Skin of body (tissue), 2 donors: ENCODE measurements around the gene PPM1G. TPM values are rescaled to one million over a fixed set of nuclear protein-coding genes. Genes with fewer than 3 reads are reported as not detected.

Source experiments
- DNase-seq: peaks from one replicate; lab custom pipeline; 2025; lab: John Stamatoyannopoulos, UW
- total RNA-seq: library from RNA; depleted of rRNA; stranded (reverse); fragments of >200 nt; gene quantifications from one replicate; pipeline ENCODE4 v1.2.3, GENCODE V29; 2014

Gene PPM1G
- total RNA-seq, 1 donor from 2014 or later: 33.1 TPM

DNA sequence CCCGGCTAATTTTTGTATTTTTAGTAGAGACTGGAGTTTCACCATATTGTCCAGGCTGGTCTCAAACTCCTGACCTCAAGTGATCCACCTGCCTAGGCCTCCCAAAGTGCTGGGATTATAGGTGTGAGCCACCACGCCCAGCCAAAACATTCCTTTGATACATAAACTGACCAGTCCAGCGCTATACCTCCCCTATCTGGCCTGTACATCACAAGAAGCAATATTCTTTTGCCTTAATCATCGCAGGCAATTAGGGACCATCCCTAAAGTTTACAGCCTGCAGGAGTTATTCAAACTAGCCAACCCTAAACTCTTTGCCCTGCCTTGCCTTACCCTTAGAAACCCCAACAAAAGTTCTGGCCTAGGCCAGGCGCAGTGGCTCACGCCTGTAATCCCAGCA, 6.8 kb upstream of the PPM1G start:
- DNase-seq: no peak

DNA sequence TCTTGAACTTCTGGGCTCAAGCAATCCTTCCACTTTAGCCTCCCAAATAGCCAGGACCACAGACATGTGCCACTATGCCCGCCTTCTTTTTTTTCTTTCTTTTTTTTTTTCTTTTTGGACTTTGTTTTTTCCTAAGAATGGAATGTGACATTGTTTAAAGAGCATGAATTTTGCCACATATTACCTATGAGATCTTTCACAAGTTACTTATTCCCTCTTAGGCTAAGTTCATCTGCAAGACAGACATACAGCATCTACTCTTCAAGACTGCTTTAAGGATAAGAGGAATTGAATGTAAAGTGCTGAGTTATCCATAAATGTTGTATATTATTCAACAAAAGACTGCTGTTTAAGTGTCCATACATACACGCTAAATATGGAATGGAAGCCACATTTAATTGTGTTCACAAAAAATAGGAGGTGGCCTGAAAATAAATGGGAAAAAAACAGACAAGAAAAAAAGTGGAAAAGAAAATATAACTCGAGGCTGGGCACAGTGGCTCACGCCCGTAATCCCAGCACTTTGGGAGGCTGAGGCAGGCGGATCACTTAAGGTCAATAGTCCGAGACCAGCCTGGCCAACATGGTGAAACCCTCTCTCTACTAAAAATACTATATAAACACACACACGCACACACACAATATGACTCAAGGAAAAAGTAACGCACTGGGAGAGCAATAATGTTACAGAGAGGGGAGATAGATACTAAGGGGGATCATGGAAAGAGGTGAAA, 3.2 kb upstream of the PPM1G start:
- no peak for DNase-seq

DNA sequence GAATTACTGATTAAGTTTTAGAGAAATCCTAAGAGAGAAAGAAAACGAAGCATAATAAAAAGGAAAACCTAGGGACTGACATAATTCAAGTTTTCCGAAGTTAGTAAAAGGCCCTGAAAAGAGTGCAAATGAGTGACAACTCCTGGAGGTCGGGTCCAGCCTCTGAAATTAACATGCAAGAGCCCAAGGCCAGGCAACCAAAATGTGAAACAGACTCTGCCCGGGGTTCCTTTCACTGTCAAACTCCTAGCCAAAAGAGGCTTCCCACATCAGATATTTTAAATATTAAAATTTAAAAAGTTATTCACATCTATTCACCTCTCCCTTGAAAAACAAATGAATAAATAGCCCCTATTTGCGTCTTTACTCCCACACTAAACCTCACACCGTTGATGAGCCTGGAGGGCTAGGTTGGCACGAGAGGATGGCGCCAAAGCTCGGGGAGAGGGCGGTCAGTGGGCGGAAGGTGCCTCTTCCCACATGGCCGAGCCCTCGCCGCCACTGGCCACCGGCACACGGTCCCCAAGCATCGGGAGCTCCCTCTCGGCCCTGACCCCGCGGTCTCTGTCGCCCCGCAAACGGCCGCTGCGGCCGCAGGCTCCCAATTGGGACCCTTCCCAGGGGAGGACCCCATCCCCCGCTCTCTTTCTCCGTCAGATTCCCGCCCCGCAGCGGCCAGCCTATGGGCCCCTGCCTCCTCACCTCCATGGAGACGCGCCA, 630 bp downstream of the PPM1G start:
- DNase-seq: no peak

DNA sequence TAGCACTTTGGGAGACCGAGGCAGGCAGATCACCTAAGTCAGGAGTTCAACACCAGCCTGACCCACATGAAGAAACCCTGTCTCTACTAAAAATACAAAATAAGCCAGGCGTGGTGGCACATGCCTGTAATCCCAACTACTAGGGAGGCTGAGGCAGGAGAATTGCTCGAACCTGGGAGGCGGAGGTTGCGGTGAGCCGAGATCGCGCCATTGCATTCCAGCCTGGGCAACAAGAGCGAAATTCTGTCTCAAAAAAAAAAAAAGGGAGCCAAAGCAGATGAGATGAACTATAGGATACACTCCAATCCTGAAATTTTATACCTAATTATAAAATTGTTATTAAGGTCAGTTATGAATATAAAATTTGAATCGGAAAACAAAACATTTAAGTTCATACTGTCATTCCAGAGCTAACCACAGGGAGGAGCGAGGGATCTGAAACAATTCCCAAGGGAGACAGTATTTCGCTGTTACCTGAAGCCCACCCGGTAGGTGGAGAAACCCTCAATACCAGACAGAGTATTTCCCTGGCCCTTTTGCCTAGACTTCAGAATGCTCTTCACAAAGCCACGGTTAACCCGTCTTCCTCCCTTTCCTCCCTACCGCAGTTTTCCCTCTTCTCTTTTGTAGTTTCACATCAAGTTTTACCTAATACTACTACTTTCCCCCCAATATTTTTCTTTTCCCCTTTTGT, 1.4 kb downstream of the PPM1G start:
- no peak for DNase-seq

DNA sequence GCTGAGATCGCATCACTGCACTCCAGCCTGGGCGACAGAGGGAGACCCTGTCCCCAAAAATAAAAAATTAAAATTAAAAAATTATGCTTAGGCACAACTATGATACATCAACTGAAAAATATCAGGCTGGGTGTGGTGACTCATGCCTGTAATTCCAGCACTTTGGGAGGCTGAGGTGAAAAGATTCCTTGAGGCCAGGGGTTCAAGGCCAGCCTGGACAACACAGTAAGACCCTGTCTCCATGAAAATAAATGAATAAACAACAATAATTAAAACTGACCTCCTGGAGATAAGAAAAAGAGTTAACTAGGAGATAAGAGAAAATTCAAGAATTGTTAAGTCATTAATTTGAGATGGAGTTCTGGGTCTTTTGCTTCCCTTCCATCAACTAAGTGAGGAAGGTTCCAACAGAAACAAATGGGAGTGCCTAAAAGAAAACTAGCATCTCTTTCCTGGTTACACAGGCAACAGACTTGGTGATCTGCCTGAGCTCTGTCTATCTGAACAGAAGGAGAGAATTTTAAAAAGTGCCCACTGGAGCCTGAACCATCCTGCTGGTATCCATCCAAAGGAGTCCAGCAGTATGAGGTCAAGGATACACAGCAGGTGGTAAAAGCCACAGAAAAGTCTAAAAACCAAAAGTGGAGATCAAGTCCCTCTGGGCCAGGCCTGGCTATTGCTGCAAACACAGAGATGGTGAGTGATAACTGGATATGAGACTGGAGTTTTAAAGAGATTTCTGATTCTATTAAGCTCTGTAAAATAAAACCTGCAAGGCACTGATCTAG, 8.8 kb downstream of the PPM1G start:
- DNase-seq: no peak

DNA sequence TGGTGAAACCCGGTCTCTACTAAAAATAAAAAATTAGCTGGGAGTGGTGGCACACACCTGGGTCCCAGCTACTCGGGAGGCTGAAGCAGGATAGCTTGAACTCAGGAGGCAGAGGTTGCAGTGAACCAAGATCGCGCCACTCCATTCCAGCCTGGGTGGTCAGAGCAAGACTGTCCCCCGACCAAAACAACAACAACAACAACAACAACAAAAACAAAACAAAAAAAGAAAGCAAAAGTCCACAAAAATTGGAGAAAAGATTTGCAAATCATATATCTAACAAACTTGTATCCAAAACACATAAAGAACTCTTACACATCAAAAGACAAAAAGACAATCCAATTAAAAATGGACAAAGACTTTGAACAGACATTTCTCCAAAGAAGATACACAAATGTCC, 10.4 kb downstream of the PPM1G start:
- DNase-seq: no peak

DNA sequence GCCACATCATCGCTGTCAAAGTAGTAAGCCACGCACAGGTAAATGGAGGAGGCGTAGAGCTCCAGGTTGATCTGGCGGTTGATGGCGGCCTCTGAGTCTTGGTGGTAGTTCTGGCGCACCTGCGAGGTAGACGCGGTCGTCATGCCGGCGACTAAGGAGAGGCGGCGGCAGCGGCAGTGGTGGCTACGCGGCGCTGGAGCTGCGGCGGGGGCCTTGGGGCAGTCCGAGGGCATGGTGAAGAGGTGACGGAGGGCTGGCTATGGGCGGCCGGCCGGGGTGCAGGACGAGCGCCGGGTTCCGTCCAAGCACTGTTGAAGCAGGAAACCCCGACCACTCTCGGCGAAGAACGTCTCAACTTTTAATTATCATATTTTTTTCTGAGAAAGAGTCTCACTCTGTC, 16.2 kb downstream of the PPM1G start:
- DNase-seq: no peak

DNA sequence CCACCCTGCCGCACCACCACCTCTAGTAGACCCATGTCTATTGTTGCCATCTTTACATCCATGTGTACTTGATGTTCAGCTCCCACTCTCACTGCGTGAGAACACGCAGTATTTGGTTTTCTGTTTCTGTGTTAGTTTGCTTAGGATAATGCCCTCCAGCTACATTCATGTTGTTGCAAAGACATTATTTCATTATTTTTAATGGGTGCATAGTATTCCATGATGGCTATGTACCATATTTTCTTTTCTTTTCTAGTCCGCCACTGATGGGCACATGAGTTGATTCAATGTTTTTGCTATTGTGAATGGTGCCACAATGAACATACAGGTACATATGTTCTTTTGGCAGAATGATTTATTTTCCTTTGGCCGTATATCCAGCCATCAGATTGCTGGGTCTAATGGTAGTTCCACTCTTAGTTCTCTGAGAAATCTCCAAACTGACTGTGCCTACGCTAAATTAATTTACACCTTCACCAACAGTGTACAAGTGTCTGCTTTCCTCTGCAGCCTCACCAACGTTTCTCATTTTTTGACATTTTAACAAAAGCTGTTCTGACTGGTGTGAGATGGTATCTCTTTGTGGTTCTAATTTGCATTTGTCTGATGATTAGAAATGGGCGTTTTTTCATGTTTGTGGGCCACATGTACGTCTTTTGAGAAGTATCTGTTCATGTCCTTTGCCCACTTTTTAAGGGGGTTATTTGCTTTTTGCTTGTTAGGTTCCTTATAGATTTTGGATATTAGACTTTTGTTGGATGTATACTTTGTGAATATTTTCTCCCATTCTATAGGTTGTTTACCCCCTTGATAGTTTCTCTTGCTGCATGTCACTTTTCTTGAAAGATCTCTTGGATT, 18.3 kb downstream of the PPM1G start:
- DNase-seq: no peak

DNA sequence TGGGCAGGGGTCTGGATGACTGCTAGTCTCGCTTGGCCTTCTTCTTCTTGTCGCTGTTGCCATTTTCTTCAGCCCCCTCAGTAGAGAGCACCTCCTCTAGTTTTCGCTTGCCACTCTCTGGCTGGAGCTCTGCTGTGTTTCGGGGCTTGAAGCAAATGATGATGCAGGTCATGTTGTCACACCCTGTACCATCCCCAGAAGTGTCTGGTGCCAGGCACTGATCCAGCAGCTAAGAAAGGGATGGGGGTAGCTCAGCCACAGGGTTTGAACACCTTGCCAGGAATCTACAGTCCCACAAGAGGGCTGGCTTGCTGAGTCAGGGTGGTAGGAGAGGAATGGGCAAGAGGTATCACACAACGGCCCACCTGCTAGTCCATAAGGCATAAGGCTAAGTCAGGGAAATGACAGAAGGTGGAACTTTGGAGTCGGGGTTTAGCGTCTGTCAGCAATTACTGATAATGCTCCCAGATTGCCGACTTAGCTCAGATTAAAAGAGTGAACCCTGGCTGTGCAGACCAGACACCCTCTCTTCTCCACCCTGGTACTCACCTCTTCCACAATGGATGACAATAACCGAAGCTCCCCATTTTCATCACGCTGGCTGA, 27.7 kb downstream of the PPM1G start:
- no peak for DNase-seq

DNA sequence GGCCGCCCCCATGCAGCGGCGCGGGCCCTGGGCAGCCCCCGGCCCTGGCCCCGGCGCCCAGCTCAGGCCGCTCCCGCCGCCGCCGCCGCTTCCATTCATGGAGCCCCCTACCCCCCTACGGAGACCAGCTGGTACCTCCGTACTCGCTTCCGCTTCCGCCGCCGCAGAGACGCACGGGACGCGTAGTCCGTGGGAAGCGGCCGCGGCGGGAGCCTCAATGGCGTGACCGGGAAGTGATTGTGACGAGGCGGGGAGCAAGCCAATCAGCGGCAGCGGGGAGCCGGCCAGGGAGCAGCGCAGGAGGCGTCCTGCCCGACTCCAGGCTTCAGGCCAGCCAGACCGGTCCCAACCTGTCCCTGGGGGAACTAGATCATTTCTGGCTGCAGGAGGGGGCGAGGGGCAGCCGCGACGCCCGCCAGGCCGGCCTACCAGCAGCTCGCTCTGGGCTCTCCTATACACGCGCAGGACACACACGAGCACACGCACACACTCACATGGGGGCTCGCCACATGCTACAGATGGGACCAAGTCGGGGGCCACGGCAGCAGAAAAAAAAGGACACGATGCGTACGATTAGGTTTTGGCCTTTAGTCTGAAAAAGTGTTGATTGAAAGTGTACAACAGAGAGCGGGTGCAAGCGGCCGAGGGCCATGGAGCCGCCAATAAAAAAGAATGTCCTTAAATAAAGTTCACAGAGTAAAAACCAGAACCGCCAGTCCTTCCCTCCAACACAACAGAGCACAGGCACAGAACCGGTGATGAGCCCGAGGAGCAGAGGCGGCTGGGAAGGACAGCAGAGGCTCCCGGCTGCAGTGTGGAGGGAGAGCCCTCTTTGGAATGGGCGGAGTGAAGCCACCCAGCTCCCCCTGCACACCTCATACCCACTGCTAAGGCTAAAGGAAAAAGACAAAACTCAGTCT, 28.5 kb downstream of the PPM1G start, which contains the start of gene ZNF513:
ZNF513 (minus strand) TSS at position 109 of the 920 bp plus-strand sequence. CDS start 208 bp downstream, outside the sequence.
- peak; percentile 91 for DNase-seq

DNA sequence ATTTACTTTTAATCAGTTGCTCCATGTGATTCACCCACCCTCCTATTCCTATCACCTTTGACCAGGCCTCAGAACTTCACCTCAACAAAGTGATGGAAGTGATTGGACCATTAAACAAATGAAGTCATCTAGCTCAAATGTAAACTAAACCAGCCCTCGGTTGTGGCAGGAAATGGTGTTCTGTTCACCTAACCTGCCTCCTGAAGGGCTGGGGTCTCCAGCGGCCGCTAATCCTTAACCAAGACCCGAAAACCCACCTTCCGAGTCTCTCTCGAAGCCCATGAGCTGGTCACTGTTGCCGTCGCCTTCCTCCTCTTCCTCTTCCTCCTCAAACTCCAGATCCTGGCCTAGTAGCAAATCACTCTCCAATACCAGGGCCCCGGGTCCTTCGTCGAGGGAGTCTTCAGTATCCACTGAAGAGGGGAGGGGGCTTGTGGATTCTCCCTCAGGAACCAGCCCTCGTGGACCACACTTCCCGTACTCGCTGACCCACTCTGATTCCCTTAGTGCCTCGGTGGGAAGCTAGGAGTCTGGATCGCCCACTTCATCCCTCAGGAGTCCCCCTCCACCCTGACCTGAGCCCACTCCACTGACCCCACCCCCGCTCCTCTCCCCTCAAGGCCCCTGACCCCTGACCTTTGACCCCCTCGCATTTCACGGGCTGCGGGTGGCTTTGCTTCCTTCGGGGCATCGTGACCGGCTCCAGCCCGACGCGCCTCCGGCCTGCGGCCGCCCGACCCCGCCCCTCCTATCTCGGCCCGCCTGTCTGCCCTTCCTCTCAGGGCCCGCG, 29.4 kb downstream of the PPM1G start:
- peak; percentile 27 for DNase-seq

DNA sequence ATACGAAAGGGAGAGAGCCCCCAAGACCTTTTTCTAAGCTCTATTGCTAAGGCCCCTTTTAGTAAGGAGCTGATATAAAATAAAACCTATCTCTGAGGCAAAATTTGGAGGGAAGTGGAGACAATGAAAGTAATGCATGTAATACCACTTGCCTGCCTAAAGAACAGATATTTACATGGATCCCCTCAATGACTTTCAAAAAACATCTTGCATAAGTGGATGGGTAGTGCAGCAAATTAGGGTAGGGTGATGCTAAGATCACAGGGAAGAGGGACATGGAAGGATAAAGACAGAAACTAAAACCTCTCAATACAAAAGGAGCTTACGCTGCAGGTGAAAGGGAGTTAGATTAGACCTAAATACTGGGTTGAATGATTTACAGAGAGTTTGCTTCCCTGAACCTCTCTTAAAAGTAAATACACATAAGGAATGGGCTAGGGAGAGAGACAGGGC, 30.0 kb downstream of the PPM1G start:
- no peak for DNase-seq

DNA sequence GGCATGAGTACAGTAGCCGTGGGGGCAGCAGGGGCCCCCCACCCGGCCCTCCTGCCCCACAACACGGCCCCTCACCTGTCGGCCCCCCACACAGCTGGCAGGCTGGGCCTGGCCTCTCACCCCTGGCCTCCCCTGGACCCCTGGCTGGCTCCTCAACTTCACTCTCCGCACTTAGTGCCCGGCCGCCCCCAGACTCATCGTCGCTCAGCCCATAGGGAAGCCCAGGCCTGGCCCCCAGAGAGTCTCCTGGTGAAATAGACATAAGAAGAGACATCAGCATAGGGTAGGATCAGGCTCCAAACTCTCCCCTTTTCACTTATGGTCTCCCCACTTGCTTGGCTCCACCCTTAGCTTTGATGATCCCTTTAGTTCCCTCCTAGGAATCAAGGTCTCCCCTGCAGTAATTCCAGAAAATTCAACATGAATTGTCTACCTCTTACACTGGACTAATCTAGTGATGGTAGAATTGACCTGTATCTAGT, 30.5 kb downstream of the PPM1G start:
- no peak for DNase-seq

DNA sequence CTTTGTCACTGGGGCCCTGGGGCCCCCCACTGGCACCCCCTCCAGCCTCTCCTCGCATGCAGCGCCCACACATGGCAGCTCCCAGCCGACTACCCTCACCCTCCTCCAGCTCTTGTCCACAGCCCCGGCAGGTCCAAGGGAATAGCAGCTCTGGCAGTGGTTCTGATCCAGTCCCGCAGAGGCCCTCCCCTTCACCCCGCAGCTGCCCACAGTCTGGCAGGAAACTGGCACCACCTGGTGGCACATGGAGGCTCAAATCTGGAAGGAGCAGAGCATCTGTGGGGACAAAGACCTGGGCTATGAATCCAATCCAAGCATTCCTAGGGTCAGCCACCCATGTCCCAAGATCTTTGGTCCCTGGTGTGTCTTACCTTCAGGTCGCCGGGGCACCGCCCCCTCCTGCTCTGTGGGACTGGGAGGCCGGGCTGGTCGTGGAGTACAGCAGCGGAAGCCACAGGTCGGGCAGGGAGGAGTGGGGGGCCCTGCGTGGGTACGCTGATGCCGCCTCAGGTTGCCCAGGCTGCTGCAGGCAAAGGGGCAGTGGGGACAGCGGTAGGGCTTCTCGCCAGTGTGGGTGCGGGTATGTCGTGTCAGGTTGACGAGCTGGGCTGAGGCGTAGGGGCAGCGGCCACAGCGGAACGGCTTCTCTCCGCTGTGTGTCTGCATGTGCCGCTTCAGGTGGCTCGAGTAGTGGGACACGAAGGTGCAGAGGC, 31.1 kb downstream of the PPM1G start:
- DNase-seq: no peak

DNA sequence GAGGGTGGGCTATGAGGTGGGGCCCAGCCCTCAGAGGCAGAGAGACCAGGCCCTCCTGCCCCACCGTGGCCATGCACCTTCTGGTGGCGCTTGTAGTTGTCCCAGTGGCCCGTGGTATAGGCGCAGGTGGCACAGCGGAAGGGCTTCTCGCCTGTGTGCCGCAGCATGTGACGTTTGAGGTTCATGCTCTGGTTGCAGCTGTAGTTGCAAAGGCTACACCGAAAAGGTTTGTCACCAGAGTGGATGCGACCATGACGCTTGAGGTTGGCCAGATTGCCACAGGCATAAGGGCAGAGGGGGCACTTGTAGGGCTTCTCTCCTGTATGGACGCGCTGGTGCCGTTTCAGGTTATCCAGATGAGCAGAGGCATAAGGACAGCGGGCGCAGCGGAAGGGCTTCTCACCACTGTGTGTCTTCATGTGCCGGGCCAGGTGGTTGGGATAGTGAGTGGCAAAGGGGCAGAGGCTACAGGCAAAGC, 31.7 kb downstream of the PPM1G start:
- no peak for DNase-seq

DNA sequence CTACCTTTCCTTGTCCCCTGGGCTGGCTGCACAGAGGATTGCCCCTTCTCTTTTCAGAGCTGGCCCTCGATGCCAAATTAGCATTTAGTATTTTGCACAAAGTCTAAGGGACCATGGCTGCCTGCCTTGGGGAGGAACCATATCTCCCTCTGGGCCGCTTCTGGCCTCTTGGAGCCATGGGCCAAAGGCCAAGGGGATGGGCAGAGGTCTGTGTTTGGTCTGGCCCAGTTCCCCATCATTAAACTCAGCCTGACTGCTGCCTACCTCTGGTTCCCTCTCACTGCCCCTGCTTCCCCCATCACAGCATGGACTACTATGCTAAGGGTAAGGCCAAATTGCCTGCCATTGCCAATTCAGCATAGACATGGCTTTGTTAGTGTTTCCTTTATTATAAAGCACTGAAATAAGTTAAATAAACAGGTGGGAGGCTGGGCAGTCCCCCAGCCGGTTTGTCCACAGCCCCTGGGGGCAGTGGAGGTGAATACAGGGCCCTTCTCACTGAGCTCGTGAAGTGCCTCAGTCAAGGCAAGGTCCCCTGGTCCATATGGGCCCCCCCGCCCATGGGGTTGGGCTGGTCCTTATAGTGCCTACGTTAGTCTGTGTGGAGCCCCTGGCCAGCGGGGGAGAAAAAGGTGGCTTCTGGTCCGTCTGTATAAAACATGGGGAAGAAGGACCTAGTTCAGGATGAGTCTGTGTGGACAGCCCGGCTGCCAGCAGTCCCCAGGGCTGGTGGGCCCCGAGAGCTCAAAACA, 32.3 kb downstream of the PPM1G start:
- no peak for DNase-seq
